NB4 (cell line): Measurements from ENCODE around the gene CRYBB3.

Source experiments
- CTCF ChIP-seq: IDR thresholded peaks from one replicate; pipeline ENCODE4 v1.5.1; 2012; ENCODE audit warnings: low read depth, low read length
- MAX ChIP-seq: IDR thresholded peaks from 2 replicates; pipeline ENCODE4 v1.6.1; 2011; ENCODE audit warnings: low read depth, low read length
- POLR2A ChIP-seq: IDR thresholded peaks from 2 replicates; pipeline ENCODE4 v1.6.1; 2011; ENCODE audit warnings: mild to moderate bottlenecking; ENCODE audit not compliant: insufficient read length; ENCODE audit errors: extremely low read depth

GRCh38 chr22:25174156-25174887, 25.3 kb upstream of the CRYBB3 start:
- no peak for TF ChIP-seq POLR2A
- TF ChIP-seq CTCF, result no peak
- no peak for TF ChIP-seq MAX
